DLD1 (cell line): ENCODE data around the gene PTPRD.

Experiments
- in situ Hi-C: cut with HindIII; loops from 2 replicates; pipeline ENCODE4 v1.10.0; 2017; ENCODE audit warnings: low sequenced_read_pairs

Gene PTPRD

DNA sequence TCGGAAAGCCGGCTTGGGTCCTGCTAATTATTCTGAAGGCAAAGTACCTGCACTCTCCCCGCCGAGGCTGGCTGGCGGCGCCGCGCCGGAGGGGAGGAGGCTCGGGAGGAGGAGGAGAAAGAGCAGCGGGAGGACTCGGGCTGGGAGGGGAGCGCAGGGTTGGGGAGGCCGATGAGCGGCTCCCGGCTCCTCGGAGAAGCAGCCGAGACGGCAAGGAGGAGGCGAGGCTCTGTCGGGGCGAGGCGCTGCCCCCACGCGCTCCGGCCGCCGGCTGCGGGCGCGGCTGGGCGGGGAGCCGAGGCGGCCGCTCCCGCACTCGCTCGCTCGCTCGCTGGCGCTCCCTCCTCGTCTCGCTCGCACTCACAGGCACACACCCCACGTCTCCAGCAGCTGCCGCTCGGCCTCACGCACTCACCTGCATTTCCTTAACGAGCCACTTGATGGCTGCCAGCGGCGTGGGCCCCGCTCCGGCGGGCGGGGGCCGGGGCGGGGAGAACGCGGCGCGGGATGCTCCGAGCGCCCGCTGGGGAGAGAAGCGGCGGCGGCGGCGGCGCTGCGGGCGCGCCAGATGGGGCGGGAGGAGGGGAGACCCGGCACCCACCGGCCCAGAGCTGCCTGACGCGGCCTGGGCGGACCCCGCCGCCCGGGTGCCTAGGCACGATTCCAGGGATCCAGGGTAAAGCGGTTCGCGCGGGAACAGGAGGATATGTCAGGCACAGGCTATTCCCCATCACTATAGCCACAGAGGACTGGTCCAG, at the start of gene PTPRD:
Gene PTPRD, minus strand, starts transcription at position 362 of the 758 bp plus-strand sequence.
- in situ Hi-C loops: no loop called here

- in situ Hi-C loops: no loop called here
Measured at GRCh38 chr9:10661994-10662393, 49.2 kb upstream of the PTPRD start.

DNA sequence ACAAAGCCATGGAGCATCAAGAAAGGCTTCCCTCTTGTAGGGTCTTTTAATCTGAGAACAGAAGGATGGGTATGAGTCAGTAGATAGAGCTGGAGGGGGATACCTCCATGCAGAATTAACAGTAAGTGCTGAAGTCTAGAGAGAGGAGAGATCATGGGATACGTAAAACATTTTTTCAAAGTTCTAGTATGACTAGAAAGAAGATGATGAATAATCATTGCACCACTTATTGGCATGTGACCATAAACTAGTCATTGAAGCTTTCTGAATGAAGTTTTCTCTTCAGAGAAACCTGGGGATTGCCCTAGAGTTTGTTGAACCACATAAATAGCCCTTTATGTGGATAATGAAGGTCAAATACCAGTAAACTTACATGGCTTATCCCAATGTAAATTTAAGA, 48.6 kb upstream of the PTPRD start:
- in situ Hi-C loops: no loop called here

GRCh38 chr9:10651012-10651411, 38.2 kb upstream of the PTPRD start:
- in situ Hi-C loops: no loop called here

DNA sequence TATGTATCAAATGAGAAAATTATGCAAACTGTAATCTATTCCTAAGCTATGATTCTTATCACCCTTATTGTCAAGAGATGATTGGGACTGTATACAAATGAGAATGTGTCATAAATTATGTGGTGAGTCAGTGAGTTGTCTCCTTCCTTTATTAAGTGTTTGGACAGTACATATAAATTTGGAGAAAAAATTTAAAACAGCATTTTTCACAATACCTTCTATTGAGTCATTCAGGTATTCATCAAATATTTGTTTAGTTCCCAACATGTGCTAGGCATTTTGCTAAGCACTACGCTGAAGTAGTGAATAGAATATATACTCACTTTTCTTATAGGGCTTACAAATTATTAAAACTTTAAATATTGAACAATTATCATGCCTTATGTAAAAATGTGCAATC, 36.3 kb upstream of the PTPRD start:
- in situ Hi-C loops: no loop called here

DNA sequence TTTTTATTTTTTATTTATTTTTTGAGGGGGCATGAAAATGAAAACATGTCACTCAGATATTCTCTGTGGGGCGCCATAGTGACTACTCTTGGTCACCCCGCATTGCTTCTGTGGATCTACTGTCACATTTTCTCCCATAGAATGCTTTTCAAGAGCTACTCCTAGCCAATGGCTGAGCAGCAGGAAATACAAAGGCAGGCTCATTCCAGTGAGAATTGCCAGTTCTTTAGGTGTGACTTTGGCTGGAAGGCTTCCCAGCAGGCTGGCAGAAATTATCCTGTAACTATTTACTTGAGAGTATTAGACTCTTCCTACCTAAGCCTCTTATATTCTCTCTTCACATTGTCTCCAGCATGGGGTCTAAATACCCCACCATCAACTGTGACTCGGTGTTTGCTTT, 21.0 kb upstream of the PTPRD start:
- in situ Hi-C loops: no loop called here

DNA sequence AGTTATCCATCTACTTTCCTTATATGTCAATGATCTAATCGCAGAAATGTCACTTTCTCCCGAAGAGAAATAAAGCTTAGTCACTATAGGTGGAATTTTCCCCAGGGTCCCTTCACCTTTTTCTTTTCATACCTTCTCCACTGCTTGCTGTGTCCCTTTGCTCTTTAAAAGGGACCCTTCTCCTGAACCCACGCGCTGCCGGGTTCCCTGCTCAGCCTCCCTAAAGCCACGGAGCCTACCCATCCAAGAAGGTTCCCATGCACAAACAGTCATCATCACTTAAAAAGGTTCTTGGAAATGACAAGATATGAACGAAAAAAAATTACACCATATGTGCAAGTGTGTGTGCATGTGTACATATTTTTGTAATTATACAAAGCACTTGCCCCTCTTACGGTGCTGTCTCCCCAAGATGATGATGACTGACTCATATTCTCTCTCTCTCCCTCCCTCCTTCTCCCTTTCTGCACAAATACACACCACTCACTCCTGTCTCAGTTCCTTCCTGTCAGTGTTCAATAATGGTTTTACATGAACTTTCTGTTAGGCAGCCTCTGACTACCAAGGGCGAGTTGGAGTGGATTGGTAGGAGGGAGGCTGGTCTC, 1.5 kb upstream of the PTPRD start:
- in situ Hi-C loops: no loop called here

- in situ Hi-C loops: no loop called here
Measured at GRCh38 chr9:10613419-10613818, 617 bp upstream of the PTPRD start.

GRCh38 chr9:10605388-10605787, 7.4 kb downstream of the PTPRD start:
- in situ Hi-C loops: no loop called here

- in situ Hi-C loops: no loop called here
Measured at GRCh38 chr9:10604927-10605326, 7.9 kb downstream of the PTPRD start.

DNA sequence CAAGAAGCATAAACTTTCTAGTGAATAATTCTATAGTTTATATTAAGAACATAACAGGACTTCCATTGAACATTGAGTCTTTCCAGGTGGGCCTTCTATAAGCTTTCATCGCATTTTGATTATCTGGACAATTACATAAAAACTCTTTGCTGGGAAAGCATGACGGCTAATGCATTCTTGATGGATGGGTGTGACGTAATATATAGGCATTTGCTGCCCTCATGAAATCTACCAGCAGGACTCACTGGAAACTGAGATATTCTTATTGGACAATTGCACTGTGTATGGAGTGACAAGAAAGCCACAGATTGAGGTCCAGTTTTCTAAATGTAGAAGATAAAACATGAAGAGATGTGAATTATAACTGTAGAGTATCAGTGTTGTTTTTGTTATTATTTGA, 15.0 kb downstream of the PTPRD start:
- in situ Hi-C loops: no loop called here

GRCh38 chr9:10594482-10594881, 18.3 kb downstream of the PTPRD start:
- in situ Hi-C loops: no loop called here

DNA sequence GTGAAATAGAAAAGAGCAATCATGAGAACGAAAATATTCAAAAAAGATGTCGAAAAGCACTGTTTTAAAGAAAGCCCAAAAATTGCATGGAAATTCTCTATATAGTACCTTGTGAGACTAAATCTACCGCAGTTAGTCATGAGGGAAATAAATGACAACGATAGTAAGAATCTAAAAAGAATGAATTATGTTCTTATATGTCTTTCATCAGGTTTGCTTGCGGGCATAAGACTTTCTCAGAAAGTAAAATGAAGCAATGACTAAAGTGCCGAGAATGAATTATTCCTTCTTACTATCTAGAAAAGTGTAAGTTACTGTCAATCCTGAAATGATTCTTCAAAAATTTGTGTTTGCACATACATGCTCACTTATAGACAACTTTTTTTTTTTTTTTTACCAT, 26.4 kb downstream of the PTPRD start:
- in situ Hi-C loops: no loop called here

DNA sequence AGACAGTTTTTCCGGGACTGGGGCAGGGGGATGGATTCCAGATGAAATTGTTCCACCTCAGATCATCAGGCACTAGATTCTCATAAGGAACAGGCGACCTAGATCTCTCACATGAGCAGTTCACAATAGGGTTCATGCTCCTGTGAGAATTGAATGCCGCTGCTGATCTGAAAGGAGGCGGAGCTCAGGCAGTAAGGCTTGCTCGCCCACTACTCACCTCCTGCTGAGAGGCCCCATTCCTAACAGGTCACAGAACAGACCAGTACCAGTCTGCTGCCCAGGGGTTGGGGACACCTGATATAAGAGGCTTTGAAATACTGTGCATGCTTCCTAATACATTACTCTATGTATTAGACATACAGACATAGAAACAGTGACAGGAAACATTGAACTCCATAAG, 41.1 kb downstream of the PTPRD start:
- in situ Hi-C loops: no loop called here

GRCh38 chr9:10566848-10567247, 46.0 kb downstream of the PTPRD start:
- in situ Hi-C loops: no loop called here

DNA sequence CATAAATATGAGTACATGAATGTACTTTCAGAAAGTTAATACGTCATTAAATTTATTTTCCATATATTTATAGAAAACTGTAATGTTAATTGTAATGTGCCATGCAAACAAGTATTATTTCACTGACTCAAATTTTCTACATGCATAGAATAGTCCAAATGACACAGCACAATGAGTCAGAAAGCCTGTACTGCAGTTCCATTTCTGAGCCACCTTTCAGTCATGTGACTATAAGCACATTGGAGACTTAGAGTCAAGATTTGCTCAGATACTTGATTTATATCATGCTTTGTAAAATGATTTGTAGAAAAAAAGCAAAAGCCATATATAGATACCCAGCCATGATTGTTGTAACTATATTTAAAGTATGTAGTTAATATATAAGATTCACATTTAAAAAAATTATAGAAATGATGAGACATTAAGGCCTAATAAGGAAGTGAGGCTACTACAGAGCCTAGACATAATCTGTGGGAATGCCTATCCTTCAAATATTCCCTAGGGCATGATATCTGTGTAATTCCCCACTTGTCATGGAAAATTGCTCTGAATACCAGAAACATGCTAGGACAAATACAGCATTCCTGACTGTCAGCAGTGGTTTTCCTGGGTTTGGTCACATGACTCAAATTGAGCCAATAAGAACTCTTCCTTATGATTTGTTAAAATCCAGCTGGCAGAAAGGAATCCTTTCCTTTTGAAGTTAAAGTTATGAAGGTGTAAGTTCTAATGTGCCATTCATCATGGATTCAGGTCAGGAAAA, 50.0 kb downstream of the PTPRD start:
- in situ Hi-C loops: no loop called here

DNA sequence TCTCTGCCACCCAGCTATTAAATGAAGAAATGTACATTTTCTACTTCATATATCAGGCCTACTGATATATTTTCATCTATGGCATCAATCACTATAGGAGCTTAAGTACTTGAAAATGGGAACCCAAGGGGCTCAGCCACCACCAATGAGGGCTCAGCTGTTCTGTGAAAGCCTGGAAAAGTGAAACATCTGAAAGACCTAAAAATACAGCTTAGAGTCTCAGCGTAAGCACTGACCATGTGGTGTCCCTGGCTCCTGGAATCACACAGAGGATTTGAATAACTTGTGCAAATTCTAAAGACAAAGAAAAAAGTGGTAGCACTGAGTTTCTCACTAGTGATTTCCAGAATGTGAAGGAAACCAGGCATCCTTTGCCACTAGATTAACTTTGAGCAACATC, 64.5 kb downstream of the PTPRD start:
- in situ Hi-C loops: no loop called here

GRCh38 chr9:10538073-10538472, 74.7 kb downstream of the PTPRD start:
- in situ Hi-C loops: no loop called here

DNA sequence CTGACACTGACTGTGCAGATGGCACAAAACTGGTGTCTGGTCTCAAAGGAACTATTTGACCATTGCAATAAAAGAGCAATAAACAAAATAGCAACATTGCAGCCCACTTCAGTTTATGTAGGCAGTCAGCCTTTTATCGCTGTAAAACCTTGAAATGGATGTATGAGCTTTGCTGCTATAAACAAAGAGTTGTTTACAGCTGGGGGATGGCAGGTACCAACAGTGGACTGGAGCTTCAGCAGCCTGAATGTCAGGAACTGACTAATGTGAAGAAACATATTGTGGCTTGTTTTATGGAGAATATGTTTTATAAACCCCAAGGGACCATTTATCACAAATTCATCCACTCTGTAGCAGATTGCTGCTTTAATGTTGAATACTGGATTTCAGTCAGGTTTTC, 78.0 kb downstream of the PTPRD start:
- in situ Hi-C loops: no loop called here

- in situ Hi-C loops: no loop called here
Measured at GRCh38 chr9:10525972-10526371, 86.8 kb downstream of the PTPRD start.

GRCh38 chr9:10523164-10523563, 89.6 kb downstream of the PTPRD start:
- in situ Hi-C loops: no loop called here

GRCh38 chr9:10512144-10512543, 100.7 kb downstream of the PTPRD start:
- in situ Hi-C loops: no loop called here
